Urinary bladder (tissue), 4 donors: ENCODE results near the gene TSPEAR. TPM values are rescaled to one million over a fixed set of nuclear protein-coding genes. Genes with fewer than 3 reads are reported as not detected.
A peak's percentile ranks its signal among the peaks of the same experiment; 100 is the strongest.
"Not testable (repeated sequence)": the region's sequence is repeated elsewhere in the genome, so short reads cannot be mapped to it uniquely, and the experiment has no call there.

Source experiments
- DNase-seq: peaks from one replicate; pipeline ENCODE4 v3.0.0-alpha.2; 2015; ENCODE audit errors: extremely low spot score
- H3K27ac ChIP-seq: one replicate; pipeline ENCODE4 v1.5.1; 2013; ENCODE audit warnings: low read depth, mild to moderate bottlenecking, moderate library complexity
- H3K36me3 ChIP-seq: one replicate; pipeline ENCODE4 v1.6.1; 2013; ENCODE audit warnings: mild to moderate bottlenecking, moderate library complexity; ENCODE audit not compliant: insufficient read depth
- H3K4me1 ChIP-seq: one replicate; pipeline ENCODE4 v1.6.1; 2013; ENCODE audit warnings: mild to moderate bottlenecking, moderate library complexity; ENCODE audit not compliant: insufficient read depth
- H3K4me3 ChIP-seq: one replicate; pipeline ENCODE4 v1.5.1; 2013; ENCODE audit warnings: low read depth, low read length
- WGBS: extraction: QIAGEN DNeasy Blood & Tissue Kit; methylation state at CpG from one replicate; pipeline ENCODE4 v1.1.7; 2013; 5-methylcytosine and 5-hydroxymethylcytosine counted together
- polyA plus RNA-seq: library from polyadenylated mRNA; stranded (reverse); fragments of 200-250 nt; gene quantifications from one replicate; pipeline ENCODE4 v1.2.3, GENCODE V29; 2013
- total RNA-seq: library from RNA; depleted of rRNA; stranded (reverse); fragments of >200 nt; gene quantifications from one replicate; pipeline ENCODE4 v1.2.3, GENCODE V29; 2014
- donor health status: healthy with polysubstance abuse.
- donor health status: healthy.

The TSPEAR gene
- total and polyA plus RNA-seq, 2 donors: 0.03 to 0.21 TPM

DNA sequence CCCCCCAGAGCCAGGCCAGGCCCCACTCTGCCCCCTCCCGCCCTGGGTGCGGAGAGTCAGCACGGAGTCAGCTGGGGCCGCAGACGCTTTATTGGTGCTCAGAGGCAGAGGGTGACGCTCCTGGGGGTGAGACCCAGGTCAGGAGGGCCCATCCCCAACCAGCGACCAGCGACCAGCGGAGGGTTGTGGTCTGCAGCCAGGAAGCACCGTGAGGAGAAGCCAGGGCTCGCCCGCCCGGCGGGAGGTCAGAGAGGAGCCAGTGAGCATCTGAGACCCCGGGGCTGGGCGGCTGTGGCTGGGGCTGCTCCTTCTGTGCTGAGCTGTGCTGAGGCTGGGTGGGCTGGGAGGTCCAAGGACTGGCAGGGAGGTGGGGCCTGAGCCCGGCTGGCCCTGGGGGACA is 161.1 kb downstream of the TSPEAR start:
- H3K4me1 ChIP-seq, DNase-seq, H3K4me3 ChIP-seq, H3K27ac ChIP-seq, H3K36me3 ChIP-seq: not testable (repeated sequence)
- WGBS: 50% methylated on average over 17 of the region's 17 CpGs

DNA sequence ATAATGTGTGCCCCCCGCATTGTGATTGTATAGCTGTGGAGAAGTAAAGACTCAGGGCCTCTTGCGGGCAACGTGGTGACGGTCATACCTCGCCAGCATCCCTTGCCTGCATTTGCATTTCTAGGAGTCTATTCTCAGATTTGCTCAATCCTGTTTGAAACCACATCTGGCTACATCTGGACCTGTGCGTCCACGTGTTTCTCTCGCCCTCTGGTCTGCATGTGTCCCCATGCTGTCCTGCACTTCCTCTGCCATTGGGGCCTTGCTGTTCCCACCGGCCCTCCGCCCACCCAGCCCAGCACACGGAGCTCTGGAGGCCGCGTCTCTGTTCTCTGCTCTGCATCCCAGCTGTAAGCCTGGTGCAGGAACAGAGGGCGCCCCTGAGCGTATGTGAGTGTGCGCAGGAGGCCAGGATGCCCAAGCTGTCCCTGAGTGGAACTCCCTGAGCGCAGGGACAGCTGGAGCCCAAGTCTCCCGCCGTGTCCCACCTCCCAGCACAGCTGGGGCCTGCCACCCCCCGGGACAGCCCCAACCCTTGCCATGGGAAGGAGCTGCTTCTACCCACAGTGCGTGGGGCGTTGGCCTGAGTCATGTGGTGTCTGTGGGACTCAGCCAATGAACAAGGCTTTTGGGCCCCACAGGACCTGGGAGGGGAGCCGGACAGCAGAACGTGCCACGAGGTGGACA is 161.7 kb downstream of the TSPEAR start:
- H3K27ac ChIP-seq: no peak overlapping the region
- no peaks in the 10 kb centered on the region for H3K4me1 ChIP-seq
- no peaks in the 10 kb centered on the region for H3K36me3 ChIP-seq
- H3K4me3 ChIP-seq: no peak overlapping the region
- no peak for DNase-seq
- 72% methylated on average over 25 of the region's 25 CpGs for WGBS

DNA sequence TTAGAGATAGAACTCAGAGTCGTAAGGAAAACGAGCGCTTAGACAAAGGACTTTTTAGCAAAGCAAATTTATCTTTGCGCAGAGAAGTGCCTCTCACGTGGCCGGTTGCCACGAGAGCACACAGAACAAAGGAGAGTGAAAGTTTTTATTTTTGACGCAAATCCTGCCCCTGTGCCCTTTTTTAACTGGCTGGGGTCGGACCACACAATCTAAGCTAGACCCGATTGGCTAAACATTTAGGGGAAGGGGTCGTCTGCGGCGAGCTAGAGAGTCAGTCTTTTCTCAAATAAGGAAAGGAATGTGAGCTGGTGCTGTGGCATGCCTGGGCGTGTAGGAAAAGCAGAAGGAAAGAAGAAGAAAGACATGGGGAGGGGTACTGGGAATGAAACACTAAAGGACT is 162.4 kb downstream of the TSPEAR start:
- WGBS: 29% methylated on average over 14 of the region's 14 CpGs
- H3K4me3 ChIP-seq: no peak overlapping the region
- H3K4me1 ChIP-seq: no peaks in the 10 kb centered on the region

DNA sequence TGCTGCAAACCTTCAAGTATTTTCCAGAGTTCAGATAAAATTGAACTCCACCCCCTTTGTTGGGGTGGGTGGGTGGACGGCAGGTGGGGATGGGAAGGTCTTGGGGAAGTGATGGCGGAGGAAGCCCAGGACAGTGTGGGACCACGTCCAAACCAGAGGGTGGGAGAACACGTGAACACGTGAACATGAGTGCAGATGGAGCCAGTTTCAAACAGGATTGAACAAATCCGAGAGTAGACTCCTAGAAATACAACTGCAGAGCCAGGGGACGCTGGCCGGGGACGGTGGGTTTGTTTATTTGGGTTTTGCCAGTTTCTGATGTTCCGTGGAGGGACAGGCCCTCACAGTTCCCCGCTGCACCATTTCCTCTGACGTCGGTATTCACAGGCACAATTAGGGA is 163.0 kb downstream of the TSPEAR start:
- Histone ChIP-seq H3K4me3 (no peak overlapping the region), H3K27ac (no peak overlapping the region)
- WGBS: 59% methylated on average over 13 of the region's 13 CpGs

More for the DNA sequence above, 162.4 kb downstream of the TSPEAR start:
- no peaks in the 10 kb centered on the region for H3K36me3 ChIP-seq
- no peak overlapping the region for H3K27ac ChIP-seq
- peak; percentile 21 for DNase-seq

DNA sequence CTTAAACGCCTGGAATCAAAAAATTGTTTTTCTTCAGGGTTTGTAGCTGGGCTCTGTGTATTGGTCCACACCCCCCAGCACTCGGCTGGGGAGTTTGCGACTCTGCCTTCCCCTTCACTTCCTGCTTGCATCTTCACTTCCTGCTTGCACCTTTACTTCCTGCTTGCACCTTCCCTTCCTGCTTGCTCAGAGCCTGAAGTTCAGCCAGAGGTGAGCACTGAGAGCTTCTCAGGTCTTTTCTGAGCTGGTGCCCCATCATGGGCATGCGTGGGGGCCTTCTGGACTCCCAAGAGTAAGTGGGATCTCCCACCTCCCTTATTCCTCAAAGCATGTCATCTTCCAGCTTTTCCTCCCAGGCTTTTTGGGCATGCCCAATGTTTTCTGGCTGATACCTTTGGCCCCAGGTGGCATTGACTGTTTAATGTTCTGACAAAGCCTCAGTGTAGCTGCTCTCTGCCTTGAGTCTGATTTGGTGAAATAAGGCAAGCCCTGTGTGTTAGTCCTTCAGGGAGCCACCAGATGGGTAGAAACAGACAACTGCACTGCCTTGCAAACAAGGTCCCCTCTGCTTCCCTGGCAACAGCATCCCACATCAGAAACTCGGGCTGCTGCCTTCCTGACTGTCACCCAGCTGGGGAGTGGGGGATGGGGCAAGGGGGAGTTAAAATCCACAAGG is 163.6 kb downstream of the TSPEAR start:
- Histone ChIP-seq H3K36me3 (no peaks in the 10 kb centered on the region), H3K4me3 (no peak overlapping the region), H3K4me1 (no peaks in the 10 kb centered on the region), H3K27ac (no peak overlapping the region)
- no peak for DNase-seq
- WGBS: 61% methylated on average over 5 of the region's 5 CpGs

More for the DNA sequence above, 163.0 kb downstream of the TSPEAR start:
- Histone ChIP-seq H3K36me3 (no peaks in the 10 kb centered on the region), H3K4me1 (no peaks in the 10 kb centered on the region)
- DNase-seq: no peak

DNA sequence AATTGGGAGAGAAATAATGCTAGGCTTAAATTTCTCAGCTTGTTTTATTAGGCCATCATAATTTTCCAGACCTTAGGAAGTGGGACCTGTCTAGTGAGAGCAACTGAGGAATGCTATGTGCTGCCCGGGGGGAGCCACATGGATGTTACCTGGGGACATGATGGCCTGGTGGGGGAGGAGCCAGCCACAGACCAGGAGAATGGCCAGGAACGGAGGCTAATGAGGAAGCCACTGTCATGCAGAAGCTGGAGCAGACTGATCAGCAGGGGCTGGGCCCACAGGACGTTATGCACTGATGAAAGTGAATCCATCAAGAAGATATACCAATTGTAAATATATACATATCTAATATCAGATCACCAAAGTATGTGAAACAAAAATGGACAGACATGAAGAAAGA is 166.8 kb downstream of the TSPEAR start:
- Histone ChIP-seq H3K36me3 (no peaks in the 10 kb centered on the region), H3K4me1 (no peaks in the 10 kb centered on the region), H3K27ac (no peak overlapping the region), H3K4me3 (no peak overlapping the region)
- WGBS: 67% methylated on average over 3 of the region's 3 CpGs
- DNase-seq: no peak

DNA sequence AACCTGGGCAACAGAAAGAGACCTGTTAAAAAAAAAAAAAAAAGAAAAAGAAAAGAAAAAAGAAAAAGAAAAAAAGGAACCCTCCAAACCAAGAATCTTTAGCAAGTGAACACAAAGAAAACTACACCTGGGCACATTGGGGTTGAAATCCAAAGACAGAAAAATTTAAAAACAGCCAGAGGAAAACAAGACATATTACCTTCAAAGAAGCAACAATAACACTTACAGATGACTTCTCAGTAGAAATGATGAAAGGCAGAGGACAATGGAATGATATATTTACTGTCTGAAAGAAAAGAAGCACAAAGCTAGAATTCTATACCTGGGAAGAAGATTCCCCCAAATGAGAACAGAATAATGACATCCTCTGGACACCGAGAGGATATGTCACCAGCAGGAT is 168.7 kb downstream of the TSPEAR start:
- Histone ChIP-seq H3K4me1 (no peaks in the 10 kb centered on the region), H3K36me3 (no peaks in the 10 kb centered on the region)
- 84% methylated on average over 1 of the region's 1 CpG for WGBS

DNA sequence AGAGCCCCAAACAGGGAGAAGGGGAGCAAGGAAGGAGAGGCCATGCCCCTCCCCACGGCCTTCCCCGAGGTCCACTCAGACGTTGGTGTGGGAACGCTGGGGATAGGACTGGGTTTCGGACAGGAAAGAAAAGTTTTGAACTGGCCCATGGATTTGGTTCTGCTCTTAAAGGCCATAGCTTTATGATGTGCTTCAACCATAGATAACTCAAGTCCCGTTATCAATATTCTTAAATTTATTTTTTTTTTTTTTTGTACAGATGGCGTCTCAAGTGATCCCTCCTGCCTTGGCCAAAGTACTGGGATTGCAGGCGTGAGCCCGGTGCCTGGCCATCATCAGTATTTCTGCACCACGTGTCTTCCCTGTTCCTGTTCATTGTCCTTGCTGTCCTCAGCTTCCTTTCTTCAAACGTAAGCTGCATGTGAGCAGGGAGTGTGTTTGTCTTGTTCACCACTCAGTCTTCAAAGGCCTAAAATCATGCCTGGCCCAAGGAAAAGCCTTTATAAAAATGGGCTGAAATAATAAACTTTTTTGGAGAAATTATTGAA is 170.6 kb downstream of the TSPEAR start:
- Histone ChIP-seq H3K4me3 (no peak overlapping the region), H3K27ac (no peak overlapping the region), H3K36me3 (no peaks in the 10 kb centered on the region), H3K4me1 (no peaks in the 10 kb centered on the region)
- DNase-seq: no peak
- 77% methylated on average over 11 of the region's 11 CpGs for WGBS

More for the DNA sequence above, 168.7 kb downstream of the TSPEAR start:
- H3K27ac ChIP-seq: no peak overlapping the region
- no peak overlapping the region for H3K4me3 ChIP-seq
- DNase-seq: no peak

DNA sequence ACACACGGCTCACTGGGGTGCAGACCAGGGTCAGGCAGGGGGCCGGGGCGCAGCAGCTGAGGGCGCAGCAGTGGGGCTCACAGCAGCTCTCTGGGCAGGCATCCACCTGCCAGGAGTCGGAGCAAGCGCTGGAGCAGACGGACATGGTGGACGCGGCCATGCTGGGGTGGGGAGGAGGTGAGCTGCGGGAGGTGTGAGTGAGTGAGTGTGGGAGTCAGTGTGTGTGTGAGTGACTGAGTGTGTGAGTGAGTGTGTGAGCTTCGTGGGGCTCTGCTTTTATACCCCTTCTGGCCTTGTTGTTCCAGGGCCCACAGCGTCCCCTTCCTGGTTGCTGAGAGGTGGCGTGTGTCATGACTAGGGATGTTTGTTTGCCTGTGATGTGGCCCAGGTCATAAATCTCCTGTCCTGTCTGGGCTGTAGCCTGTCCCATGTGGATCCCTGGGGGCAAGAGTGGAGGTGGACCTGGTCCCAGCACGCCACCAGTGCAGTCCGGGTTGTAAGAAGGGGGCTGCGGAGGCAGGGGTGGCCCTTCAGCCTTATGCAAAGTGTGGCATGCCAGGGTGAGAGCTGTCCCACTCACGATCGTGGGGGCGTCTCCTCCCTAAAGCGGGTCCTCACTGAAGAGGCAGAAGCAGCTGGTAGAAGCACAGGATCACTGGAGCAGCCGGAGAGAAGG is 171.2 kb downstream of the TSPEAR start, which contains the start of gene KRTAP10-1:
KRTAP10-1 (minus strand) TSS at position 205 of the 676 bp plus-strand sequence; CDS start at position 160, 45 bp downstream.
- WGBS: 67% methylated on average over 21 of the region's 21 CpGs
- H3K4me3 ChIP-seq: no peak within 1 kb of the TSS
- no peaks in the 10 kb centered on the region for H3K36me3 ChIP-seq
- no peaks in the 10 kb centered on the region for H3K4me1 ChIP-seq
- H3K27ac ChIP-seq: no peak within 1 kb of the TSS
- DNase-seq: no peak

DNA sequence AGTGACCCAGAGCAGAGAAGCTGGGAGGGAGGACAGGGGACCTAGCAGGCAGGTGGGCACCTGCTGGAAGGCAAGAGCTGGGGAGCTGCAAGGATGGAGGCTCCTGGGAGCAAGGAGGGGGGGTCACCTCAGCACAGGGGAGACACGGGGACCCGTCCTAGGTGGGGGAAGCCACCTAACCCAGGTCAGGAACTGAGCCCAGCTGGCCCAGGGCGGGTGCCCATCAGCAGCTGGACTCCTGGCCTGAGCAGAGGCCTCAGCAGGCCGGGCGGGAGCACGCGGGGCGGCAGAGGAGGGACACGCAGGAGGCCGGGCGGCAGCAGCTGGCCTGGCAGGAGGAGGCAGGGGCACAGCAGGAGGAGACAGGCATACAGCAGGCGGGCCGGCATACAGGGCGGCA is 172.3 kb downstream of the TSPEAR start:
- no peaks in the 10 kb centered on the region for H3K4me1 ChIP-seq
- no peak for DNase-seq
- WGBS: 69% methylated on average over 14 of the region's 14 CpGs
- H3K4me3 ChIP-seq: no peak overlapping the region
- H3K27ac ChIP-seq: no peak overlapping the region
- no peaks in the 10 kb centered on the region for H3K36me3 ChIP-seq

DNA sequence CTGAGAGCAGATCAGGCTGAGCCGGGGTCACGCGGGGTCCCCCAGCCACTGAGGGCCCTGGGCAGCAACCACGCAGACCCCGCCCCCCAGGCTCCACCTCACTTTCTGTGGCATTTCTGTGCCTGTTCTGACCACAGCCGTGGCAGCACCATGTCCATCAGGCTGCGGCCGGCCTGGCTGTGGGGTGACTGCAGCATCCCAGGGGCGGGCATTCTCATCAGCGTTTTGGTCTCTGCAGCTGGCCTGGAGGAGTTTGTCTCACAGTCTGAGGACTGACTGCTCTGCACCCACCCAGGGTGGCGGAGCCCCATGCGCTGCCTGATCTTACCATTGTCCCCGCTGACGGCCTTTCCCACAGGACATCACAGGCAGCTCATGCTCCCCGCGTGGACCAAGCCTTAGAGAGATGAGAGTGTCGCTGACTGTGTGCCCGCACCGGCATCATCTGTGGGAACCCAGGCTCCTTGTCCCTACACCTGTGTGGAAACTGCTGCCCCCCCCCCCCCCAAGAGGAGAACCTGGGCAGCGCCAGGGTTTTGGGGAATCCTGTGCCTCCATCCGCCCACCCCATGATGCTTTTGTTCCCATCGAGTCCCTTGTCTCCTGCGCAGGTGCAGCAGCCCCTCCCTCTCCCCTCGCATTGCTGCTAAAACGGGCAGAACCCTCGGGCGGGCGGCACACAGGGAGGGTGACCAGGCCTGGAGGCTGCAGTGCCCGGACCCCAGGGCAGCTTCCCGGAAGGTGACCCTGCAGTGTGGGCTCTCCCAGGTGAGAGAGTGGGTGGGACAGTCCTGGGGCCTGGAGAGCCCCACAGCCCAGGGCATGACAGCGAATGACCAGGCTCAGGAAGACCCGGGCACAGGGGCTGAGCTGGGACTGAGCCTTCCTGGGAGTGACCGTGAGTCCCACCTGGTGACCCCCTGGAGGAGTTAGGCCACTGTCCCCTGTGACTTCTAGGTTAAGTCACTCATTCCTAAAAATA is 173.2 kb downstream of the TSPEAR start:
- no peak overlapping the region for H3K4me3 ChIP-seq
- no peaks in the 10 kb centered on the region for H3K4me1 ChIP-seq
- DNase-seq: no peak
- H3K27ac ChIP-seq: no peak overlapping the region
- H3K36me3 ChIP-seq: no peaks in the 10 kb centered on the region
- 91% methylated on average over 33 of the region's 33 CpGs for WGBS

DNA sequence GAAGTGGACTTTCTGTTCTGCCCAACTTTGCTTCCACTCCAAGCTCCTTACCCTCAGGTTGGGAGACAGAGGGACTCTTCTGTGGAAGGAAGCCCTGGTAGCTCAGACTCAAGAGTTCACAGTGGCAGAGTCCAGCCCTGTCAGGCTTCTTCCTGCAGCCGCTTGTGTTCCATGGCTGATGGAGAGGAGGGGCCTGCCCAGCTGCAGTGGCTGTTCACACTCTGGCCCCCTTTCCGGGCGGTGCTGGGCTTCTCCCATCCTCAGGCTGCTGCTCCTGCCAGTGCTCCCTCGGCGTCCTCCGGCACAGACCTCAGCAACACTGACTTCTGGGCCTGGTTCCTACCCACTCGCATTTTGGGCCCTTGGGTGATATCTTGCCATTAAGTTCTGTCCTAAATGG is 175.4 kb downstream of the TSPEAR start:
- Histone ChIP-seq H3K27ac (no peak overlapping the region), H3K36me3 (no peaks in the 10 kb centered on the region), H3K4me3 (no peak overlapping the region), H3K4me1 (no peaks in the 10 kb centered on the region)
- 44% methylated on average over 7 of the region's 7 CpGs for WGBS
- DNase-seq: no peak

DNA sequence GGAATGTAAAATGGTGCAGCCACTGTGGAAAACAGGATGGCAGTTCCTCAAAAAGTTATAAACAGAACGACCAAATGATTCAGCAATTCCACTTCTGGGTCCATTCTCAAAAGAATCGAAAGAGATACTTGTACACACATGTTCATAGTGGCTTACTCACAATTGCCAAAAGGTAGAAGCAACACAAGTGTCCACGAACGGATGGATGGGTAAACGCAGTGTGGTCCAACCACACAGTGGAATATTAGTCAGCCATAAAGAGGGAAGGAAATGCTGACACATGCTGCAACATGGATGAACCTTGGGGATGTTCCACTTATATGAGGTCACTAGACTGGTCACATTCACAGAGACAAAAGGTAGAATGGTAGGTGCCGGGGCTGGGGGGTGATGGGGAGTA is 176.7 kb downstream of the TSPEAR start:
- 93% methylated on average over 6 of the region's 6 CpGs for WGBS

More for the DNA sequence above, 176.7 kb downstream of the TSPEAR start:
- Histone ChIP-seq H3K4me3 (no peak overlapping the region), H3K36me3 (no peaks in the 10 kb centered on the region), H3K27ac (no peak overlapping the region), H3K4me1 (no peaks in the 10 kb centered on the region)
- DNase-seq: no peak
